Stimulated activated CD4-positive, alpha-beta T cell treated with anti-CD3 and anti-CD28 coated beads, Interleukin-4, amount 100 ng/mL, for 24 hours (primary cell): ENCODE data around the gene KANK2.

ENCODE experiments used
- DNase-seq: peaks from one replicate; pipeline ENCODE4 v3.0.0-alpha.2; 2020

The KANK2 gene

GRCh38 chr19:11225172-11225571, 27.8 kb upstream of the KANK2 start:
- no peak for DNase-seq

GRCh38 chr19:11224429-11224828, 27.1 kb upstream of the KANK2 start:
- DNase-seq = no peak

- DNase-seq = no peak
These were observed 25.9 kb upstream of the KANK2 start for GRCh38 chr19:11223200-11223599.

GRCh38 chr19:11221082-11221598, 23.8 kb upstream of the KANK2 start:
- DNase-seq = no peak

- no peak for DNase-seq
These were observed 17.0 kb upstream of the KANK2 start for GRCh38 chr19:11214387-11214786.

GRCh38 chr19:11210656-11210928, 13.2 kb upstream of the KANK2 start:
- no peak for DNase-seq

- DNase-seq = no peak
These were observed 12.7 kb upstream of the KANK2 start for GRCh38 chr19:11209839-11210655.

- DNase-seq = no peak
These were observed 11.5 kb upstream of the KANK2 start for GRCh38 chr19:11208561-11209471.

GRCh38 chr19:11205939-11206570, 8.7 kb upstream of the KANK2 start:
- DNase-seq = no peak

- DNase-seq = no peak
These were observed 7.6 kb upstream of the KANK2 start for GRCh38 chr19:11204943-11205349.

GRCh38 chr19:11204076-11204602, 6.8 kb upstream of the KANK2 start:
- DNase-seq = no peak

GRCh38 chr19:11203194-11204075, 6.1 kb upstream of the KANK2 start:
- peak; percentile 37 for DNase-seq

GRCh38 chr19:11202488-11203193, 5.3 kb upstream of the KANK2 start:
- DNase-seq = no peak

- no peak for DNase-seq
These were observed 4.4 kb upstream of the KANK2 start for GRCh38 chr19:11201791-11202190.

- no peak for DNase-seq
These were observed 3.6 kb upstream of the KANK2 start for GRCh38 chr19:11200931-11201330.

GRCh38 chr19:11200015-11200574, 2.8 kb upstream of the KANK2 start:
- DNase-seq = no peak

GRCh38 chr19:11199517-11199916, 2.2 kb upstream of the KANK2 start:
- no peak for DNase-seq

GRCh38 chr19:11198769-11199424, 1.6 kb upstream of the KANK2 start:
- no peak for DNase-seq

- DNase-seq = no peak
These were observed 810 bp upstream of the KANK2 start for GRCh38 chr19:11198175-11198534.

- DNase-seq = no peak
These were observed 698 bp downstream of the KANK2 start for GRCh38 chr19:11196406-11197287.
